Effector CD4-positive, alpha-beta T cell (primary cell): ENCODE results near the gene DYNLT2.

Experiments used
- DNase-seq: peaks from one replicate; pipeline ENCODE4 v3.0.0-alpha.2; 2020

Gene DYNLT2

DNA sequence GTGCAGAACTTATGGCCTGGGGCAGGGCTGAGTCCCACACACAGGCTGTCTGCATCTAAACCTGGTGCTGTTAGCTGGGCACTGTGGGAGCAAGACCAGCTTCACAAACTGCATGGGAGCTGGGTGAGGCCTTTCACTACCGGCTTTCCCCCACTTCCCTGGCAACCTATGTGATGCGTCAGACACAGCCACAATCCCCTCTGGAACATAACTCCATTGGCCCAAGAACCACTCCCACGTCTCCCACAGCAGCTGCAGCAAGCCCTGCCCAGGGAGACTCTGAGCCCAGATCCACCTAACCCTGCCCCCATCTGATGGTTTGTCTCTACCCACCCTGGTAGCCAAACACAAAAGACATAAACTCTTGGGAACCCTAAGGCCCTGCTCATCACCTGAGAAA, 58.9 kb downstream of the DYNLT2 start:
- DNase-seq: no peak

- DNase-seq: no peak
These were observed 60.1 kb downstream of the DYNLT2 start for GRCh38 chr6:169691260-169691659.
